Measurements from ENCODE around the gene ACOX1.

The ACOX1 gene

GRCh38 chr17:75906143-75906884 is 72.7 kb downstream of the ACOX1 start:
- no peaks in the 10 kb centered on the region for H3K27me3 Mint-ChIP-seq (ENCODE audit: low read depth)
- peaks cover 7% of the 10 kb centered on the region for H3K36me3 Mint-ChIP-seq (ENCODE audit: low read depth)
- H3K27ac Mint-ChIP-seq: peak overlapping the region; percentile 26

DNA sequence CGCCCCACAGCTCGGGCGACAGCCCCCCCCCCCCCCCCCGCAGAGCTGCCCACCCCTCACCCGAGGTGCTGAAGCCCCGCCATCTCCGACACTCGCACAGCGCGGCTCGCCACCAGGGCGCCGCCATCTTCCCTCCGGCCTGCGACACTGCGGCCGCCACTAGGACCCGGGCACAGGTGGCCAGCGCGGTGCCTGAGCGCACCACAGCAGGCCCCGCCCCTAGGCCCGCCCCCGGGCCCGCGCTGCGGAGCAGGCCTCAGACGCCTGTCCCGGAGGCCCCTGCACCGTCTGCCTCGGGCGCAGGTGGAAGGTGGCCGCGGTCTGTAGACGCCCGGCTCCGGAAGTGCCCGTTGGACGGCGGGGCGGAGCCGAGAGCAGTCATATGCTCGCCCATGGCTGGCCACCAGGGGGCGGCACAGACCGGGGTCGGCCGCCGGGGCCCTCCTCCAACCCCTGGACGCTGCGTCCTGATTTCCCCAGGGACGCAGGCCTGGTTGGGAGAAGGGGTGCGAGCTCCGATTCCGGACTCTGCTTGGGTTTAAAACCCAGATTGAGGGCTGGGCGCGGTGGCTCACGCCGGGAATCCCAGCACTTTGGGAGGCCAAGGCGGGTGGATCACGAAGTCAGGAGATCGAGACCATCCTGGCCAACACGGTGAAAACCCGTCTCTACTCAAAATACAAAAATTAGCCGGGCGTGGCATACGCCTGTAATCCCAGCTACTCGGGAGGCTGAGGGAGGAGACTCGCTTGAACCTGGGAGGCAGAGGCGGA is 74.0 kb downstream of the ACOX1 start, which contains the start of gene MRPL38:
MRPL38 (minus strand) TSS at position 136 of the 773 bp plus-strand sequence; CDS start at position 127, 9 bp downstream.
- Mint-ChIP-seq H3K4me1 (ENCODE audit: low read depth) (peaks cover 16% of the 10 kb centered on the region), H3K9me3 (no peaks in the 10 kb centered on the region), H3K27me3 (ENCODE audit: low read depth) (no peaks in the 10 kb centered on the region), H3K36me3 (ENCODE audit: low read depth) (peaks cover 11% of the 10 kb centered on the region), H3K4me3 (peak within 1 kb of the TSS; percentile 96), H3K27ac (peak within 1 kb of the TSS; percentile 88)
- DNase-seq (ENCODE audit: low spot score): peak; percentile 98

More at GRCh38 chr17:75906143-75906884, 72.7 kb downstream of the ACOX1 start:
- Mint-ChIP-seq H3K4me1 (ENCODE audit: low read depth) (peaks cover 16% of the 10 kb centered on the region), H3K4me3 (peak overlapping the region; percentile 59), H3K9me3 (no peaks in the 10 kb centered on the region)
- DNase-seq (ENCODE audit: low spot score): no peak

DNA sequence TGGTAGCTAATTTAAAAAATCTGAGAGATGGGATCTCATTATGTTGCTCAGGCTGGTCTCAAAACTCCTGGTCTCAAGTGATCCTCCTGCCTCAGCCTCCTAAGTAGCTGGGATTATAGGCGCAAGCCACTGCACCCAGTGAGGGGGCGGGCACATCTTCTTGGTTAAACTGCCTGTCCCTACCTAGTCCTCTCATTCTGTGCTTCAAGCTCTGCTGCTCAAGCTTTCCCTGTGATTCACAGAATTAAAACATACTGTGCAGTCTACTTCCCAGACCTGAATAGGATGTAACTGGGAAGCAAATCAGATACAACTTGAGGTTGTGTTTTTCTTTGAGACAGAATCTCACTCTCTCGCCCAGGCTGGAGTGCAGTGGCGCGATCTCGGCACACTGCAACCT is 76.6 kb downstream of the ACOX1 start:
- no peaks in the 10 kb centered on the region for H3K27me3 Mint-ChIP-seq (ENCODE audit: low read depth)
- DNase-seq (ENCODE audit: low spot score): no peak
- no peak overlapping the region for H3K4me3 Mint-ChIP-seq
- peaks cover 18% of the 10 kb centered on the region for H3K4me1 Mint-ChIP-seq (ENCODE audit: low read depth)
- peaks cover 25% of the 10 kb centered on the region for H3K36me3 Mint-ChIP-seq (ENCODE audit: low read depth)
- H3K27ac Mint-ChIP-seq: no peak overlapping the region
- no peaks in the 10 kb centered on the region for H3K9me3 Mint-ChIP-seq

DNA sequence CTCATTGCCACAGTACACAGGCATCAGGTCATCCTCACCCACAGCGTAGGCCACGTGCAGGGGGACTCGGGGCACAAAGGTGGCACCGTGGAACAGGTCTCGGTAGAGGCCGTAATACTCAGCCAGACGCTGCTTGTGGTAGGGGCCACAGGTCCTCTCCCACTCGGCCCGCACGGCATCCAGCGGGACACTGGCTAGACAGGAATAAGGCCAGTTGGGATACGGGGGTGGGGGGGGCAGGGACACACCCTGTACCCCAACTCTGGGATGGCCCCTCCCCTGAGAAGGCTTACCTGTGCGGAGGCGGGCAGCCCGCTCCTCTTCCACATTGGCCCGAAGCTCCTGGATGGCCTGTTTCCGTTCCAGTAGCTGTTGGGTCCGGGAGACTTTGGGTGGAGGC is 77.2 kb downstream of the ACOX1 start:
- Mint-ChIP-seq H3K9me3 (no peaks in the 10 kb centered on the region), H3K27ac (no peak overlapping the region), H3K27me3 (ENCODE audit: low read depth) (no peaks in the 10 kb centered on the region), H3K4me3 (no peak overlapping the region), H3K4me1 (ENCODE audit: low read depth) (peaks cover 20% of the 10 kb centered on the region), H3K36me3 (ENCODE audit: low read depth) (peaks cover 25% of the 10 kb centered on the region)
- no peak for DNase-seq (ENCODE audit: low spot score)

DNA sequence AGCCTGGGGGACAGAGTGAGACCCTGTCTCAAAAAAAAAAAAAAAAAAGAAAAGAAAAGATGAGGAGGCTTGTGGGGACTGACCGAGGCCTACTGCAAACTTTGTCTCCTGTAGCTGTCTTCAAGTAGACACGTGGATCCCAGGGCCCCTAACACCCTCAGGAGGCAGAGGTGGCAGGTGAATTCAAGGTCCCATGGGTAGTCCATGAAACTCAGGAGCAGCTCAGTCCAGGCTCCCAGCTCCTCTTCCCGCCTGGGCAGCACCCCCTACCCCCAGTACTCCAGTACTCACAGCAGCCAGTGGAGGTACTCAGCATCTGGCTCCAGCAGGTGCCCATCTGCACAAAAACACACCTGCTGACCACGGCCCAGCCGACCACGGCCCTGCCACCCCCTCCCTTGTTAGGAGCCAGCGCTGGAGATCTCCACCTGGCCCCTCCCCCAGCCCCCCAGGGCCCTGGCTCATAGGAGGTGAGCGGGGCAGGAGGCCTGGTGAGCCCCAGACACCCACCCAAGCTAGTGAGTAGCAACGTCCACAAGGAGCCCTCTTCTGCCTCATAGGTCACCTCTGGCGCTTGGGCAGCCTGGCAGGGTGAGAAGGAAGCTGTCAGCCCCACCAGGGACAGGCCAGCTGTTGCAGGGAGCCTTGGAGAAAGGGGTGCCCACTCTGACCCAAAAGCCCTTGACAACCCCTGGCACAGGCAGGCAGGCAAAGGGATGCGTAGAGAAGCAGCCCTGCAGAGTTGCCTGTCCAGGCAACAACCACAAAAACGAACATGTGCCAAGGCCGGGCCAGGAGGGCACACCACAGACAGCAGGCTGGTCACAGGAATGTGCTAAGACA is 78.1 kb downstream of the ACOX1 start:
- peaks cover 11% of the 10 kb centered on the region for H3K4me1 Mint-ChIP-seq (ENCODE audit: low read depth)
- H3K9me3 Mint-ChIP-seq: no peaks in the 10 kb centered on the region
- no peak overlapping the region for H3K4me3 Mint-ChIP-seq
- DNase-seq (ENCODE audit: low spot score): no peak
- H3K36me3 Mint-ChIP-seq (ENCODE audit: low read depth): peaks cover 25% of the 10 kb centered on the region
- H3K27ac Mint-ChIP-seq: no peak overlapping the region
- H3K27me3 Mint-ChIP-seq (ENCODE audit: low read depth): no peaks in the 10 kb centered on the region

- Mint-ChIP-seq H3K27ac (no peak overlapping the region), H3K4me1 (ENCODE audit: low read depth) (peaks cover 14% of the 10 kb centered on the region), H3K36me3 (ENCODE audit: low read depth) (peaks cover 28% of the 10 kb centered on the region), H3K4me3 (no peak overlapping the region), H3K27me3 (ENCODE audit: low read depth) (no peaks in the 10 kb centered on the region), H3K9me3 (no peaks in the 10 kb centered on the region)
- no peak for DNase-seq (ENCODE audit: low spot score)
Observed at GRCh38 chr17:75899767-75900468, 79.0 kb downstream of the ACOX1 start.

DNA sequence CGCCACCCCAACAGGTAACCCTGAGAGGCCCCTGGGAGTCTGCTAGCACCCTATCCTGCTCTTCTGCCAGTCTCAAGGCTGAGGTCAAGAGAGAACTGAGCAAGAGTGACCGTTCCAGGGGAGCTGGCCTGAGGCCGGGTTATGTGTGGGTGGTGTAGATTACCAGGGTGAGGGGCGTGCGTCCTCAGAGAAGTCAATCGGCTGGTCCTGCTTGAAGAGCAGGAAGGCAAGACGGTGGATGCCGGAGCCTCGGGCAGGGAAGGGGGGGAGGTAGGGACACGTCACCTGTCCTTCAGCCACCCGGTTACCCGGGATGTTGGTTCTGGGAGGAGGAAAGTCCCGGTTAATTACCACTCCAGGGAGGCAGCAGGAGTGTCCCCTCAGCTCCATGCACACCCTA is 79.6 kb downstream of the ACOX1 start:
- Mint-ChIP-seq H3K27ac (no peak overlapping the region), H3K9me3 (no peaks in the 10 kb centered on the region), H3K4me1 (ENCODE audit: low read depth) (peaks cover 15% of the 10 kb centered on the region), H3K4me3 (no peak overlapping the region), H3K27me3 (ENCODE audit: low read depth) (no peaks in the 10 kb centered on the region), H3K36me3 (ENCODE audit: low read depth) (peaks cover 28% of the 10 kb centered on the region)
- no peak for DNase-seq (ENCODE audit: low spot score)

- no peaks in the 10 kb centered on the region for H3K27me3 Mint-ChIP-seq (ENCODE audit: low read depth)
- no peak overlapping the region for H3K27ac Mint-ChIP-seq
- H3K4me3 Mint-ChIP-seq: no peak overlapping the region
- no peak for DNase-seq (ENCODE audit: low spot score)
- peaks cover 18% of the 10 kb centered on the region for H3K4me1 Mint-ChIP-seq (ENCODE audit: low read depth)
- no peaks in the 10 kb centered on the region for H3K9me3 Mint-ChIP-seq
- H3K36me3 Mint-ChIP-seq (ENCODE audit: low read depth): peaks cover 29% of the 10 kb centered on the region
Observed at GRCh38 chr17:75898791-75899190, 80.2 kb downstream of the ACOX1 start.

DNA sequence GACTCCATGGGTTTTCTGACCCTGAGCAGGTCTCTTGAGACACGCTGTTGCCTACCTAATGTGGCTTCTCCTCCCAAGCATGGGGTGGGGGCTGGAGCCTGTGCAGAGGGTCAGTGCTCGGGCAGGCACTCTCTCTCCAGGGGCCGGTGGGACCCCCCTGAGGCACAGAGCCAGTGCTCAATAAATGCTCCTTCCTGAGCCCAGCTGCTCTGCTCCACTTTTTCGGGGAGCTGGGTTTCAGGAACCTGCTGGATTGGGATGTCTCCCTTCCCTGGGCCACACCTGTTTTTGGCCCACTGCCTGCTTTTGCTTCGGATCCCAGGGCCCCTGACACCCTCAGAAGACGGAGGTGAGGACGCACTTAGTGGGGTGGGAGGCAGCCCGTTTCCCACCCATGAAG is 80.9 kb downstream of the ACOX1 start:
- H3K27ac Mint-ChIP-seq: no peak overlapping the region
- no peaks in the 10 kb centered on the region for H3K9me3 Mint-ChIP-seq
- no peaks in the 10 kb centered on the region for H3K27me3 Mint-ChIP-seq (ENCODE audit: low read depth)
- H3K4me3 Mint-ChIP-seq: no peak overlapping the region
- DNase-seq (ENCODE audit: low spot score): no peak
- peaks cover 29% of the 10 kb centered on the region for H3K36me3 Mint-ChIP-seq (ENCODE audit: low read depth)
- peaks cover 19% of the 10 kb centered on the region for H3K4me1 Mint-ChIP-seq (ENCODE audit: low read depth)

- Mint-ChIP-seq H3K4me1 (ENCODE audit: low read depth) (peaks cover 19% of the 10 kb centered on the region), H3K4me3 (peak overlapping the region; percentile 68), H3K27ac (peak overlapping the region; percentile 75), H3K36me3 (ENCODE audit: low read depth) (peaks cover 29% of the 10 kb centered on the region), H3K27me3 (ENCODE audit: low read depth) (no peaks in the 10 kb centered on the region), H3K9me3 (no peaks in the 10 kb centered on the region)
- no peak for DNase-seq (ENCODE audit: low spot score)
Observed at GRCh38 chr17:75897160-75898019, 81.6 kb downstream of the ACOX1 start.

DNA sequence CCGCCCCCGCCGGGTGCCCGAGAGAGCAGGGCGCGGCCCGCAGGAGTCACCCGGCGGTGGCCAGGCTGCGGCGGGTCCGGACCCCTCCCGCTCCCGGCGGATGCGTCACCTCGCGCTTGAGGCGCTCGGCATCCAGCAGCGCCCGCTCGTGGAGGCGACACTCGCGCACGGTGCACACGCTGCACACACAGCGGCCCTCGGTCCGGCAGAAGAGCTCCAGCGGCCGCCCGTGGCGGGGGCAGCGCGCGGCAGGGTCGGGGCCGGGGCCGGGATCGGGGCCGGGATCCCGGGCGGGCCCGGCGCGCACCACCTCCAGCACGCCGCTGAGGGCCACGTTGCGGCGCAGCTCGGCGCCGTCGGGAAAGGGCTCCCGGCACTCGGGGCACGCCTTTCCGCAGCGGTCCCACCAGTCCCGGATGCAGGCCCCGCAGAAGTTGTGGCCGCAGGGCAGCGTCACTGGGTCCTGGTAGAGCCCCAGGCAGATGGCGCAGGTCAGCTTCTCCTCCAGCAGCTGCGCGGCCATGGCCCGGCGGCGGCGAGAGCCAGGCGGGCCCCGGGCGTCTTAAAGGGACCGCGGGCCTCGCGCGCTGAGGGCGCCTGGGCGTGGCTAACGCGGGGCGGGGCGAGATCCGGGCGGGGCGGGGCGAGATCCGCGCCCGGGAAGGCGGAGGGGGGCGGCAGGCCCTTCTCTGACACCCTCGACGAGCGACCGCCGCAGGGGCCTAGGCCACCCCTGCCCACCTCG is 82.4 kb downstream of the ACOX1 start, which contains the start of gene TRIM65:
TRIM65 (minus strand) TSS at position 537 of the 745 bp plus-strand sequence; CDS start at position 523, 14 bp downstream.
- Mint-ChIP-seq H3K4me1 (ENCODE audit: low read depth) (peaks cover 19% of the 10 kb centered on the region), H3K4me3 (peak within 1 kb of the TSS; percentile 89), H3K9me3 (no peaks in the 10 kb centered on the region), H3K36me3 (ENCODE audit: low read depth) (peaks cover 30% of the 10 kb centered on the region), H3K27me3 (ENCODE audit: low read depth) (no peaks in the 10 kb centered on the region), H3K27ac (peak within 1 kb of the TSS; percentile 75)
- DNase-seq (ENCODE audit: low spot score): peak; percentile 80
